Naive thymus-derived CD4-positive, alpha-beta T cell (primary cell): ENCODE data around the gene LMTK2. TPM values are rescaled to one million over a fixed set of nuclear protein-coding genes. Genes with fewer than 3 reads are reported as not detected.

Experiments
- ATAC-seq: fragments of 150-1000 bp; cut with Tn5 transposase; 2 replicates; pipeline ENCODE4 v1.10.0; 2021; ENCODE audit warnings: mild to moderate bottlenecking, moderate library complexity
- CTCF ChIA-PET: fragments of 350-600 bp; sonication (Branson Sonifier 250); formaldehyde crosslinking; loops from one replicate; lab custom pipeline; 2021; ENCODE audit warnings: antibody characterized with exemption; lab: Charles Lee
- POLR2A ChIA-PET: fragments of 350-600 bp; sonication (Branson Sonifier 250); formaldehyde crosslinking; loops from one replicate; lab custom pipeline; 2021; ENCODE audit warnings: antibody characterized with exemption, inconsistent platforms; lab: Charles Lee
- DNase-seq, 9 donors: peaks; one replicate each; pipeline versions ENCODE4 v3.0.0 to v3.0.0-alpha.2; 2020 to 2022; ENCODE audit warnings: mixed read lengths in 1 of 9
- H3K27ac ChIP-seq: one replicate; pipeline ENCODE4 v1.7.0; 2013; ENCODE audit warnings: mild to moderate bottlenecking, low read depth, low read length, moderate library complexity
- H3K27me3 ChIP-seq, 2 donors: one replicate each; pipeline ENCODE4 v1.7.0; 2013; ENCODE audit warnings: low read length in 2 of 2, mild to moderate bottlenecking in 2 of 2, moderate library complexity in 2 of 2; ENCODE audit not compliant: control insufficient read depth in 2 of 2, insufficient read depth in 2 of 2
- H3K36me3 ChIP-seq, 3 experiments: 1 replicate in 2 of 3; 2 replicates in 1 of 3; pipeline ENCODE4 v1.7.0; 2013; ENCODE audit warnings: low read length in 3 of 3, mild to moderate bottlenecking in 3 of 3, moderate library complexity in 1 of 3; ENCODE audit not compliant: insufficient read depth in 3 of 3, control insufficient read depth in 2 of 3
- H3K4me1 ChIP-seq, 2 donors: one replicate each; pipeline ENCODE4 v1.7.0; 2013; ENCODE audit warnings: low read length in 2 of 2, mild to moderate bottlenecking in 2 of 2, moderate library complexity in 1 of 2; ENCODE audit not compliant: control insufficient read depth in 2 of 2, insufficient read depth in 2 of 2
- H3K4me3 ChIP-seq: 2 replicates; pipeline ENCODE4 v1.7.0; 2013; ENCODE audit warnings: mild to moderate bottlenecking, low read length
- H3K9me3 ChIP-seq, 3 experiments: 1 replicate in 2 of 3; 2 replicates in 1 of 3; pipeline ENCODE4 v1.7.0; 2013; ENCODE audit warnings: low read length in 3 of 3; ENCODE audit not compliant: control insufficient read depth in 2 of 3
- H3K27ac Mint-ChIP-seq, 9 donors: one replicate each; pipeline ENCODE4 v1.8.0; 2020 to 2022; ENCODE audit warnings: mixed read lengths in 9 of 9, mild to moderate bottlenecking in 8 of 9, moderate library complexity in 5 of 9, inconsistent platforms in 2 of 9
- H3K27me3 Mint-ChIP-seq, 5 donors: one replicate each; pipeline ENCODE4 v1.8.0; 2021 to 2022; ENCODE audit warnings: mixed read lengths in 5 of 5, mild to moderate bottlenecking in 1 of 5
- H3K36me3 Mint-ChIP-seq, 5 donors: one replicate each; pipeline ENCODE4 v1.8.0; 2020 to 2022; ENCODE audit warnings: mixed read lengths in 5 of 5, mild to moderate bottlenecking in 3 of 5, inconsistent platforms in 1 of 5
- H3K4me1 Mint-ChIP-seq, 7 donors: one replicate each; pipeline ENCODE4 v1.8.0; 2020 to 2022; ENCODE audit warnings: mixed read lengths in 7 of 7, mild to moderate bottlenecking in 3 of 7, inconsistent platforms in 1 of 7
- H3K4me3 Mint-ChIP-seq, 10 donors: one replicate each; pipeline ENCODE4 v1.8.0; 2020 to 2022; ENCODE audit warnings: mild to moderate bottlenecking in 10 of 10, mixed read lengths in 10 of 10, moderate library complexity in 6 of 10, inconsistent platforms in 2 of 10
- H3K9me3 Mint-ChIP-seq, 11 donors: one replicate each; pipeline ENCODE4 v1.8.0; 2020 to 2022; ENCODE audit warnings: mixed read lengths in 11 of 11, mild to moderate bottlenecking in 4 of 11, inconsistent platforms in 1 of 11, moderate library complexity in 1 of 11
- intact Hi-C, 2 donors: fragments of 100-400 bp; cut with micrococcal nuclease; formaldehyde crosslinking; loops; one replicate each; pipeline ENCODE4 v1.15.1; 2023
- polyA plus RNA-seq, 2 donors: library from polyadenylated mRNA; unstranded; fragments of 300-500 nt; fragmentation: Illumina TruSeq; gene quantifications; one replicate each; pipeline ENCODE4 v1.2.3, GENCODE V29; 2021
- total RNA-seq, 6 experiments: library from RNA in 5 of 6; stranded (reverse) in 5 of 6; gene quantifications; 1 replicate in 5 of 6; 2 replicates in 1 of 6; pipeline ENCODE4 v1.2.3 and lab custom pipeline; 2021 to 2026

The LMTK2 gene
- total and polyA plus RNA-seq, 7 experiments from 2014 or later: 2.2 to 29.1 (median 18.1) TPM

- no peak overlapping the region for H3K4me3 ChIP-seq
- H3K4me3 Mint-ChIP-seq: no peak overlapping the region
- ChIA-PET POLR2A (no interaction called here), CTCF (no interaction called here)
- no peaks in the 10 kb centered on the region for H3K27me3 Mint-ChIP-seq
- ATAC-seq (no peak), DNase-seq (no peak)
- no peaks in the 10 kb centered on the region for H3K27me3 ChIP-seq
- peaks cover 0 to 43% (median 14%) of the 10 kb centered on the region in 5 donors for H3K36me3 Mint-ChIP-seq
- no peak overlapping the region for H3K27ac ChIP-seq
- H3K9me3 ChIP-seq: no peaks in the 10 kb centered on the region
- peaks cover 0 to 2% (median 0%) of the 10 kb centered on the region in 11 donors for H3K9me3 Mint-ChIP-seq
- H3K27ac Mint-ChIP-seq: no peak overlapping the region
- peaks cover 11 to 26% (median 21%) of the 10 kb centered on the region in 7 donors for H3K4me1 Mint-ChIP-seq
- intact Hi-C loops: no loop called here
- no peaks in the 10 kb centered on the region for H3K4me1 ChIP-seq
- H3K36me3 ChIP-seq: peaks cover 0 to 37% (median 8%) of the 10 kb centered on the region in 3 experiments
Observed at GRCh38 chr7:98170966-98171365, 64.3 kb downstream of the LMTK2 start.

- H3K9me3 Mint-ChIP-seq: peaks cover 0 to 2% (median 0%) of the 10 kb centered on the region in 11 donors
- no peak overlapping the region for H3K27ac Mint-ChIP-seq
- H3K36me3 Mint-ChIP-seq: peaks cover 0 to 43% (median 14%) of the 10 kb centered on the region in 5 donors
- Histone ChIP-seq H3K4me1 (no peaks in the 10 kb centered on the region), H3K27me3 (no peaks in the 10 kb centered on the region), H3K4me3 (no peak overlapping the region), H3K9me3 (no peaks in the 10 kb centered on the region), H3K27ac (no peak overlapping the region), H3K36me3 (peaks cover 0 to 37% (median 8%) of the 10 kb centered on the region in 3 experiments)
- ChIA-PET POLR2A (no interaction called here), CTCF (no interaction called here)
- H3K4me1 Mint-ChIP-seq: peaks cover 11 to 25% (median 19%) of the 10 kb centered on the region in 7 donors
- no peak overlapping the region for H3K4me3 Mint-ChIP-seq
- DNase-seq (no peak), ATAC-seq (no peak)
- intact Hi-C loops: no loop called here
- no peaks in the 10 kb centered on the region for H3K27me3 Mint-ChIP-seq
Observed at GRCh38 chr7:98171449-98171848, 64.8 kb downstream of the LMTK2 start.

GRCh38 chr7:98174334-98175259, 67.9 kb downstream of the LMTK2 start:
- intact Hi-C loops: no loop called here
- ATAC-seq (no peak), DNase-seq (no peak)
- Histone ChIP-seq H3K4me1 (no peaks in the 10 kb centered on the region), H3K4me3 (no peak overlapping the region), H3K9me3 (no peaks in the 10 kb centered on the region), H3K27ac (no peak overlapping the region), H3K27me3 (no peaks in the 10 kb centered on the region), H3K36me3 (peaks cover 0 to 53% (median 8%) of the 10 kb centered on the region in 3 experiments)
- ChIA-PET CTCF (interaction anchor here (1.0 to 1.2 kb wide), 2 partner anchors 8 to 69 kb away, joined by 3 read pairs; no protein-coding TSS in a partner anchor), POLR2A (interaction anchor here (0.6 kb wide), 1 partner anchor 65 kb away, joined by 5 read pairs; no protein-coding TSS in a partner anchor)
- H3K27ac Mint-ChIP-seq: no peak overlapping the region
- peaks cover 0 to 37% (median 14%) of the 10 kb centered on the region in 5 donors for H3K36me3 Mint-ChIP-seq
- H3K4me1 Mint-ChIP-seq: peaks cover 0 to 5% (median 3%) of the 10 kb centered on the region in 7 donors
- no peak overlapping the region for H3K4me3 Mint-ChIP-seq
- H3K9me3 Mint-ChIP-seq: peaks cover 0 to 2% (median 0%) of the 10 kb centered on the region in 11 donors
- no peaks in the 10 kb centered on the region for H3K27me3 Mint-ChIP-seq

GRCh38 chr7:98175260-98175940, 68.7 kb downstream of the LMTK2 start:
- no peak overlapping the region for H3K4me3 ChIP-seq
- no peaks in the 10 kb centered on the region for H3K27me3 Mint-ChIP-seq
- H3K4me1 ChIP-seq: no peaks in the 10 kb centered on the region
- intact Hi-C loops: no loop called here
- H3K27ac Mint-ChIP-seq: no peak overlapping the region
- H3K27me3 ChIP-seq: no peaks in the 10 kb centered on the region
- no peaks in the 10 kb centered on the region for H3K9me3 ChIP-seq
- H3K4me1 Mint-ChIP-seq: peaks cover 0 to 5% (median 0%) of the 10 kb centered on the region in 7 donors
- DNase-seq (no peak), ATAC-seq (no peak)
- H3K36me3 ChIP-seq: peaks cover 0 to 56% (median 8%) of the 10 kb centered on the region in 3 experiments
- POLR2A ChIA-PET: no interaction called here
- peaks cover 0 to 2% (median 0%) of the 10 kb centered on the region in 11 donors for H3K9me3 Mint-ChIP-seq
- H3K4me3 Mint-ChIP-seq: no peak overlapping the region
- H3K27ac ChIP-seq: no peak overlapping the region
- peaks cover 0 to 38% (median 15%) of the 10 kb centered on the region in 5 donors for H3K36me3 Mint-ChIP-seq
- CTCF ChIA-PET: interaction anchor here (1.0 kb wide), 1 partner anchor 9 kb away, joined by 3 read pairs; no protein-coding TSS in a partner anchor

- Histone ChIP-seq H3K9me3 (no peaks in the 10 kb centered on the region), H3K36me3 (peaks cover 0 to 41% (median 4%) of the 10 kb centered on the region in 3 experiments), H3K27me3 (no peaks in the 10 kb centered on the region), H3K27ac (no peak overlapping the region), H3K4me1 (no peaks in the 10 kb centered on the region), H3K4me3 (no peak overlapping the region)
- no peak for DNase-seq
- no peak overlapping the region for H3K27ac Mint-ChIP-seq
- peaks cover 0 to 2% (median 0%) of the 10 kb centered on the region in 11 donors for H3K9me3 Mint-ChIP-seq
- H3K27me3 Mint-ChIP-seq: no peaks in the 10 kb centered on the region
- H3K4me3 Mint-ChIP-seq: no peak overlapping the region
- ChIA-PET CTCF (interaction anchor here (1.9 kb wide), 1 partner anchor 9 kb away, joined by 9 read pairs; no protein-coding TSS in a partner anchor), POLR2A (interaction anchor here (0.7 kb wide), 1 partner anchor 80 kb away, joined by 3 read pairs; no protein-coding TSS in a partner anchor)
- intact Hi-C loops: no loop called here
- H3K36me3 Mint-ChIP-seq: peaks cover 0 to 39% (median 17%) of the 10 kb centered on the region in 5 donors
- ATAC-seq: no peak
- H3K4me1 Mint-ChIP-seq: peaks cover 0 to 10% (median 0%) of the 10 kb centered on the region in 7 donors
Observed at GRCh38 chr7:98177553-98177952, 70.9 kb downstream of the LMTK2 start.

- H3K9me3 Mint-ChIP-seq: peaks cover 0 to 2% (median 0%) of the 10 kb centered on the region in 11 donors
- intact Hi-C loops: no loop called here
- H3K27ac Mint-ChIP-seq: no peak overlapping the region
- DNase-seq (no peak), ATAC-seq (no peak)
- no peaks in the 10 kb centered on the region for H3K27me3 Mint-ChIP-seq
- no peak overlapping the region for H3K4me3 ChIP-seq
- peaks cover 0 to 37% (median 4%) of the 10 kb centered on the region in 3 experiments for H3K36me3 ChIP-seq
- POLR2A ChIA-PET: no interaction called here
- no peaks in the 10 kb centered on the region for H3K4me1 ChIP-seq
- H3K4me1 Mint-ChIP-seq: peaks cover 0 to 10% (median 0%) of the 10 kb centered on the region in 7 donors
- H3K9me3 ChIP-seq: no peaks in the 10 kb centered on the region
- CTCF ChIA-PET: interaction anchor here (0.5 to 1.9 kb wide), 3 partner anchors 10 to 156 kb away, joined by 3 to 9 read pairs (median 3); no protein-coding TSS in a partner anchor
- H3K27me3 ChIP-seq: no peaks in the 10 kb centered on the region
- H3K4me3 Mint-ChIP-seq: no peak overlapping the region
- H3K36me3 Mint-ChIP-seq: peaks cover 2 to 41% (median 17%) of the 10 kb centered on the region in 5 donors
- H3K27ac ChIP-seq: no peak overlapping the region
Observed at GRCh38 chr7:98178321-98178720, 71.7 kb downstream of the LMTK2 start.
